ENCODE measurements around the gene APOC3. TPM values are rescaled to one million over a fixed set of nuclear protein-coding genes. Genes with fewer than 3 reads are reported as not detected.

The APOC3 gene
- 1 to 10 TPM in 2 of 3 donors, under 1 TPM in 1; 0.82 to 4.0 (median 2.0) TPM for total RNA-seq

GRCh38 chr11:116829525-116830183, at the start of gene APOC3:
TSS of gene APOC3 (plus strand) at chr11:116829907. CDS start at chr11:116830583, 676 bp downstream.
- Mint-ChIP-seq H3K36me3 (ENCODE audit: insufficient read depth) (no peaks in the 10 kb centered on the region), H3K4me1 (ENCODE audit: low read depth) (peaks cover under 1% of the 10 kb centered on the region), H3K27me3 (ENCODE audit: low read depth) (no peaks in the 10 kb centered on the region), H3K4me3 (no peak within 1 kb of the TSS), H3K9me3 (no peaks in the 10 kb centered on the region)
- ATAC-seq (no peak), DNase-seq (no peak)

GRCh38 chr11:116782728-116783127, 47.0 kb upstream of the APOC3 start:
- H3K9me3 Mint-ChIP-seq = no peaks in the 10 kb centered on the region
- no peak for DNase-seq
- H3K4me1 Mint-ChIP-seq (ENCODE audit: low read depth) = peaks cover 67% of the 10 kb centered on the region
- H3K27me3 Mint-ChIP-seq (ENCODE audit: low read depth) = no peaks in the 10 kb centered on the region
- ATAC-seq = peak in 1 of 2 donors; percentile 46
- no peak overlapping the region for H3K4me3 Mint-ChIP-seq
- peaks cover 68% of the 10 kb centered on the region for H3K36me3 Mint-ChIP-seq (ENCODE audit: insufficient read depth)

- Mint-ChIP-seq H3K36me3 (ENCODE audit: insufficient read depth) (peaks cover 45% of the 10 kb centered on the region), H3K27me3 (ENCODE audit: low read depth) (no peaks in the 10 kb centered on the region), H3K4me3 (peak overlapping the region; percentile 94), H3K9me3 (no peaks in the 10 kb centered on the region), H3K4me1 (ENCODE audit: low read depth) (peaks cover 64% of the 10 kb centered on the region)
- DNase-seq = no peak
- no peak for ATAC-seq
Measured at GRCh38 chr11:116786326-116786725, 43.4 kb upstream of the APOC3 start.

- DNase-seq (no peak), ATAC-seq (no peak)
- Mint-ChIP-seq H3K4me1 (ENCODE audit: low read depth) (peaks cover 63% of the 10 kb centered on the region), H3K27me3 (ENCODE audit: low read depth) (no peaks in the 10 kb centered on the region), H3K9me3 (no peaks in the 10 kb centered on the region), H3K36me3 (ENCODE audit: insufficient read depth) (peaks cover 43% of the 10 kb centered on the region), H3K4me3 (peak overlapping the region; percentile 94)
Measured at GRCh38 chr11:116786966-116787365, 42.7 kb upstream of the APOC3 start.

GRCh38 chr11:116787436-116787785, 42.3 kb upstream of the APOC3 start:
- Mint-ChIP-seq H3K27me3 (ENCODE audit: low read depth) (no peaks in the 10 kb centered on the region), H3K4me3 (peak overlapping the region; percentile 94), H3K9me3 (no peaks in the 10 kb centered on the region), H3K36me3 (ENCODE audit: insufficient read depth) (peaks cover 38% of the 10 kb centered on the region), H3K4me1 (ENCODE audit: low read depth) (peaks cover 58% of the 10 kb centered on the region)
- DNase-seq (no peak), ATAC-seq (peak; percentile 3 to 12)

- peaks cover 53% of the 10 kb centered on the region for H3K4me1 Mint-ChIP-seq (ENCODE audit: low read depth)
- peak within 1 kb of the TSS; percentile 94 for H3K4me3 Mint-ChIP-seq
- peaks cover 35% of the 10 kb centered on the region for H3K36me3 Mint-ChIP-seq (ENCODE audit: insufficient read depth)
- peak; percentile 85 to 88 for ATAC-seq
- H3K9me3 Mint-ChIP-seq = no peaks in the 10 kb centered on the region
- no peaks in the 10 kb centered on the region for H3K27me3 Mint-ChIP-seq (ENCODE audit: low read depth)
- peak; percentile 79 for DNase-seq
Measured at GRCh38 chr11:116787786-116788486, 41.8 kb upstream of the APOC3 start, which contains the start of gene ZPR1. TSS of gene ZPR1 (minus strand) at chr11:116788023. CDS start at chr11:116787990, 33 bp downstream.

GRCh38 chr11:116788534-116788933, 41.2 kb upstream of the APOC3 start:
- Mint-ChIP-seq H3K27me3 (ENCODE audit: low read depth) (no peaks in the 10 kb centered on the region), H3K4me1 (ENCODE audit: low read depth) (peaks cover 47% of the 10 kb centered on the region)

GRCh38 chr11:116788975-116789374, 40.7 kb upstream of the APOC3 start:
- peak overlapping the region; percentile 94 for H3K4me3 Mint-ChIP-seq
- H3K27me3 Mint-ChIP-seq (ENCODE audit: low read depth) = no peaks in the 10 kb centered on the region
- DNase-seq = no peak
- no peaks in the 10 kb centered on the region for H3K9me3 Mint-ChIP-seq
- ATAC-seq = no peak
- H3K36me3 Mint-ChIP-seq (ENCODE audit: insufficient read depth) = peaks cover 28% of the 10 kb centered on the region
- H3K4me1 Mint-ChIP-seq (ENCODE audit: low read depth) = peaks cover 47% of the 10 kb centered on the region

More at GRCh38 chr11:116788534-116788933, 41.2 kb upstream of the APOC3 start:
- ATAC-seq (no peak), DNase-seq (no peak)
- H3K36me3 Mint-ChIP-seq (ENCODE audit: insufficient read depth) = peaks cover 29% of the 10 kb centered on the region
- no peaks in the 10 kb centered on the region for H3K9me3 Mint-ChIP-seq
- H3K4me3 Mint-ChIP-seq = peak overlapping the region; percentile 94

GRCh38 chr11:116790167-116791001, 39.3 kb upstream of the APOC3 start:
- H3K27me3 Mint-ChIP-seq (ENCODE audit: low read depth) = no peaks in the 10 kb centered on the region
- no peak for DNase-seq
- H3K36me3 Mint-ChIP-seq (ENCODE audit: insufficient read depth) = peaks cover 15% of the 10 kb centered on the region
- no peaks in the 10 kb centered on the region for H3K9me3 Mint-ChIP-seq
- H3K4me3 Mint-ChIP-seq = no peak overlapping the region
- no peak for ATAC-seq
- H3K4me1 Mint-ChIP-seq (ENCODE audit: low read depth) = peaks cover 36% of the 10 kb centered on the region

- H3K9me3 Mint-ChIP-seq = no peaks in the 10 kb centered on the region
- peaks cover 7% of the 10 kb centered on the region for H3K36me3 Mint-ChIP-seq (ENCODE audit: insufficient read depth)
- peak; percentile 76 for DNase-seq
- H3K4me1 Mint-ChIP-seq (ENCODE audit: low read depth) = peaks cover 28% of the 10 kb centered on the region
- H3K4me3 Mint-ChIP-seq = no peak overlapping the region
- no peaks in the 10 kb centered on the region for H3K27me3 Mint-ChIP-seq (ENCODE audit: low read depth)
- ATAC-seq = peak; percentile 54 to 57
Measured at GRCh38 chr11:116791002-116791812, 38.5 kb upstream of the APOC3 start.

GRCh38 chr11:116791813-116792143, 37.9 kb upstream of the APOC3 start, which contains the start of gene APOA5:
TSS of gene APOA5 (minus strand) at chr11:116791879. CDS start at chr11:116791860, 19 bp downstream.
- no peaks in the 10 kb centered on the region for H3K9me3 Mint-ChIP-seq
- no peak within 1 kb of the TSS for H3K4me3 Mint-ChIP-seq
- DNase-seq (no peak), ATAC-seq (no peak)
- peaks cover 5% of the 10 kb centered on the region for H3K36me3 Mint-ChIP-seq (ENCODE audit: insufficient read depth)
- no peaks in the 10 kb centered on the region for H3K27me3 Mint-ChIP-seq (ENCODE audit: low read depth)
- H3K4me1 Mint-ChIP-seq (ENCODE audit: low read depth) = peaks cover 22% of the 10 kb centered on the region

- DNase-seq (no peak), ATAC-seq (no peak)
- Mint-ChIP-seq H3K36me3 (ENCODE audit: insufficient read depth) (no peaks in the 10 kb centered on the region), H3K4me3 (no peak overlapping the region), H3K4me1 (ENCODE audit: low read depth) (peaks cover 17% of the 10 kb centered on the region), H3K9me3 (no peaks in the 10 kb centered on the region), H3K27me3 (ENCODE audit: low read depth) (no peaks in the 10 kb centered on the region)
Measured at GRCh38 chr11:116792144-116792868, 37.4 kb upstream of the APOC3 start.
